Measurements from ENCODE around the gene CNTNAP1. TPM values are rescaled to one million over a fixed set of nuclear protein-coding genes. Genes with fewer than 3 reads are reported as not detected.

The CNTNAP1 gene
- total and polyA plus RNA-seq, 9 of the 15 experiments (the other 6 are each of a cell fraction or from before 2014, with no cell fraction given): 0.10 to 1.8 (median 0.62) TPM

DNA sequence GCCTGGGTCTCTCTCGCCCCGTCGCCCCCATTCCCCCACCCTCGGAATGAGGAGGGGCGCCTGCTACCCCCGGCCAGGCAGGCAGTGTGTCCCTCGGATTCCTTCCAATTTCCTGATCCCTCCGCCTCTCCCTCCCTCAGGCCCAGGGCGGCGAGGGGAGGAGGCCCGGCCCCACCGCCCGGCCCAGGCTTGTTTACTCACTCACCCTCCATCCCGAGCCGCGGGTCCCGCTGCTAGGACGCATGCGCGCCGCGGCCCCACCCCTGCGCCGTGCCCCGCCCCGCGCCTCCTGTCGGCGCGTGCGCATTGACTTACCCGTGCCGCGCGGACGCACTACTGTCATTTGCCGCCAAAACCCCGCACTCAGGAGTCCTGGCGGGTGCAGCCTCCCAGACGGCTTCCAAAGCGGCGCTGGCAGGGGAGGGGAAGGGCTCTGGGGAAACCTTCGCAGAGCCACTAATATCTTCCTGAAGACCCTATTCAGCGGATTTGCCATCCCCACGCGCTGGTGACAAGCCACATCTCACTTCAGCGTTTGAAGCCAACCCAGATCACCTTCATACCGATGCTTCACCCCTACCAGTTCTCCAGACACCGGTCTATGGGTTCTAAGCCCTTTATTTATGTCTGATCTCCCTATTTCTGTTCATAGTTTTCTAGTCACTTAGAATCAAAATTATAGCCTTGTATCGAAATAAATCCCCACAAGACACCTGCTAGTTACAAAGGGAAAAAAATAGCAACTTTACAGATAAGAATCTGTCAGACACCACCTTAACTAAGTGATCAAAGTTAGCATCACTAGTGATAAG lies 62.7 kb downstream of the CNTNAP1 start, which contains the start of gene EZH1:
Gene EZH1 (minus strand): TSS at position 235 of the 812 bp plus-strand sequence. CDS start 16,099 bp downstream, outside the sequence.
- DNase-seq (ENCODE audit: extremely low read depth in 1 of 4, low spot score in 3 of 4) (peak; percentile 96 to 100 (median 100)), ATAC-seq (peak; percentile 93), FAIRE-seq (peak; percentile 37)
- ChIA-PET CTCF (ENCODE audit: low intra/inter-chr PET ratio) (interaction anchor here (0.7 to 1.8 kb wide), 3 partner anchors 14 to 150 kb away, joined by 4 read pairs; no protein-coding TSS in a partner anchor), POLR2A (no interaction called here)
- Histone ChIP-seq H3K27me3 (ENCODE audit: control insufficient read depth in 2 of 2, insufficient read depth in 2 of 2, low read length in 2 of 2) (no peaks in the 10 kb centered on the region), H3K9ac (ENCODE audit: insufficient read depth in 1 of 2, low read depth in 2 of 2, low read length in 2 of 2) (peak within 1 kb of the TSS; percentile 73 to 95), H3K9me1 (ENCODE audit: control insufficient read depth, insufficient read depth, low read length) (no peaks in the 10 kb centered on the region), H3K36me3 (ENCODE audit: control insufficient read depth, insufficient read depth, low read length) (0 out of 3 replicates have a peak, but pooled peaks cover 2% of the 10 kb centered on the region), H3K4me1 (replicated peaks in 1 of 2; ENCODE audit: control insufficient read depth in 2 of 2, insufficient read depth in 2 of 2, low read length in 2 of 2) (peaks cover 15 to 27% of the 10 kb centered on the region in 2 experiments; a peak in 4 of 5 replicates), H2AFZ (ENCODE audit: low read depth, low read length) (peak within 1 kb of the TSS; percentile 97), H3K9me3 (replicated peaks; ENCODE audit: control insufficient read depth, insufficient read depth, low read depth, low read length) (no peaks in the 10 kb centered on the region), H3K4me3 (peak within 1 kb of the TSS; percentile 65), H3K4me2 (ENCODE audit: insufficient read depth, low read length) (peak within 1 kb of the TSS; percentile 77), H3K79me2 (ENCODE audit: control insufficient read depth, insufficient read depth, low read length) (peaks cover 35% of the 10 kb centered on the region; the same call in 2 of the 3 replicates), H3K27ac (ENCODE audit: extremely low read depth, low read depth, low read length) (peak within 1 kb of the TSS; percentile 81), H4K20me1 (replicated peaks; ENCODE audit: control insufficient read depth, insufficient read depth, low read length) (no peaks in the 10 kb centered on the region)
- 6% methylated on average over 43 of the region's 50 CpGs for WGBS (ENCODE audit: insufficient coverage, low coverage, missing lambda C conversion rate)
- in situ Hi-C loops (cut with MboI) (no loop called here), intact Hi-C loops (cut with micrococcal nuclease) (no loop called here)
- BruUV-seq (replicated peaks): no TSS peak
- TF ChIP-seq CBX3 (IDR thresholded peaks at IDR 0.05; ENCODE audit: borderline replicate concordance in 1 of 2, low read length in 2 of 2) (peak in 1 of 2 experiments; percentile 86; a peak in 1 of 3 replicates), ZNF780A (CRISPR knock-in tag; IDR thresholded peaks at IDR 0.05) (no peak), EWSR1 (IDR thresholded peaks at IDR 0.05; ENCODE audit: borderline replicate concordance, low read depth, partially characterized antibody) (no peak), TGIF2 (CRISPR knock-in tag; IDR thresholded peaks at IDR 0.05) (no peak), FOSL1 (tag; conservative IDR thresholded peaks at IDR 0.05) (no peak)
- TF ChIP-seq, protein P1, sequence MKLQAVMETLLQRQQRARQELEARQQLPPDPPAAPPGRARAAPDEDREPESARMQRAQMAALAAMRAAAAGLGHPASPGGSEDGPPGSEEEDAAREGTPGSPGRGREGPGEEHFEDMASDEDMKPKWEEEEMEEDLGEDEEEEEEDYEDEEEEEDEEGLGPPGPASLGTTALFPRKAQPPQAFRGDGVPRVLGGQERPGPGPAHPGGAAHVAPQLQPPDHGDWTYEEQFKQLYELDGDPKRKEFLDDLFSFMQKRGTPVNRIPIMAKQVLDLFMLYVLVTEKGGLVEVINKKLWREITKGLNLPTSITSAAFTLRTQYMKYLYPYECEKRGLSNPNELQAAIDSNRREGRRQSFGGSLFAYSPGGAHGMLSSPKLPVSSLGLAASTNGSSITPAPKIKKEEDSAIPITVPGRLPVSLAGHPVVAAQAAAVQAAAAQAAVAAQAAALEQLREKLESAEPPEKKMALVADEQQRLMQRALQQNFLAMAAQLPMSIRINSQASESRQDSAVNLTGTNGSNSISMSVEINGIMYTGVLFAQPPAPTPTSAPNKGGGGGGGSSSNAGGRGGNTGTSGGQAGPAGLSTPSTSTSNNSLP (IDR thresholded peaks at IDR 0.05; ENCODE audit: borderline replicate concordance, low read depth, low read length): no peak
- TF ChIP-seq, protein P2, sequence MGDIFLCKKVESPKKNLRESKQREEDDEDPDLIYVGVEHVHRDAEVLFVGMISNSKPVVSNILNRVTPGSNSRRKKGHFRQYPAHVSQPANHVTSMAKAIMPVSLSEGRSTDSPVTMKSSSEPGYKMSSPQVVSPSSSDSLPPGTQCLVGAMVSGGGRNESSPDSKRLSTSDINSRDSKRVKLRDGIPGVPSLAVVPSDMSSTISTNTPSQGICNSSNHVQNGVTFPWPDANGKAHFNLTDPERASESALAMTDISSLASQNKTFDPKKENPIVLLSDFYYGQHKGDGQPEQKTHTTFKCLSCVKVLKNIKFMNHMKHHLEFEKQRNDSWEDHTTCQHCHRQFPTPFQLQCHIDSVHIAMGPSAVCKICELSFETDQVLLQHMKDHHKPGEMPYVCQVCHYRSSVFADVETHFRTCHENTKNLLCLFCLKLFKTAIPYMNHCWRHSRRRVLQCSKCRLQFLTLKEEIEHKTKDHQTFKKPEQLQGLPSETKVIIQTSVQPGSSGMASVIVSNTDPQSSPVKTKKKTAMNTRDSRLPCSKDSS (IDR thresholded peaks at IDR 0.05; ENCODE audit: low read depth, partially characterized antibody): no peak
- TF ChIP-seq, protein P3, sequence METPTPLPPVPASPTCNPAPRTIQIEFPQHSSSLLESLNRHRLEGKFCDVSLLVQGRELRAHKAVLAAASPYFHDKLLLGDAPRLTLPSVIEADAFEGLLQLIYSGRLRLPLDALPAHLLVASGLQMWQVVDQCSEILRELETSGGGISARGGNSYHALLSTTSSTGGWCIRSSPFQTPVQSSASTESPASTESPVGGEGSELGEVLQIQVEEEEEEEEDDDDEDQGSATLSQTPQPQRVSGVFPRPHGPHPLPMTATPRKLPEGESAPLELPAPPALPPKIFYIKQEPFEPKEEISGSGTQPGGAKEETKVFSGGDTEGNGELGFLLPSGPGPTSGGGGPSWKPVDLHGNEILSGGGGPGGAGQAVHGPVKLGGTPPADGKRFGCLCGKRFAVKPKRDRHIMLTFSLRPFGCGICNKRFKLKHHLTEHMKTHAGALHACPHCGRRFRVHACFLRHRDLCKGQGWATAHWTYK (CRISPR knock-in tag; IDR thresholded peaks at IDR 0.05): no peak
- TF ChIP-seq, protein P4, sequence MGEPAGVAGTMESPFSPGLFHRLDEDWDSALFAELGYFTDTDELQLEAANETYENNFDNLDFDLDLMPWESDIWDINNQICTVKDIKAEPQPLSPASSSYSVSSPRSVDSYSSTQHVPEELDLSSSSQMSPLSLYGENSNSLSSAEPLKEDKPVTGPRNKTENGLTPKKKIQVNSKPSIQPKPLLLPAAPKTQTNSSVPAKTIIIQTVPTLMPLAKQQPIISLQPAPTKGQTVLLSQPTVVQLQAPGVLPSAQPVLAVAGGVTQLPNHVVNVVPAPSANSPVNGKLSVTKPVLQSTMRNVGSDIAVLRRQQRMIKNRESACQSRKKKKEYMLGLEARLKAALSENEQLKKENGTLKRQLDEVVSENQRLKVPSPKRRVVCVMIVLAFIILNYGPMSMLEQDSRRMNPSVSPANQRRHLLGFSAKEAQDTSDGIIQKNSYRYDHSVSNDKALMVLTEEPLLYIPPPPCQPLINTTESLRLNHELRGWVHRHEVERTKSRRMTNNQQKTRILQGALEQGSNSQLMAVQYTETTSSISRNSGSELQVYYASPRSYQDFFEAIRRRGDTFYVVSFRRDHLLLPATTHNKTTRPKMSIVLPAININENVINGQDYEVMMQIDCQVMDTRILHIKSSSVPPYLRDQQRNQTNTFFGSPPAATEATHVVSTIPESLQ (CRISPR knock-in tag; IDR thresholded peaks at IDR 0.05): no peak; the same call in 1 of the 2 replicates
- TF ChIP-seq, protein P5, sequence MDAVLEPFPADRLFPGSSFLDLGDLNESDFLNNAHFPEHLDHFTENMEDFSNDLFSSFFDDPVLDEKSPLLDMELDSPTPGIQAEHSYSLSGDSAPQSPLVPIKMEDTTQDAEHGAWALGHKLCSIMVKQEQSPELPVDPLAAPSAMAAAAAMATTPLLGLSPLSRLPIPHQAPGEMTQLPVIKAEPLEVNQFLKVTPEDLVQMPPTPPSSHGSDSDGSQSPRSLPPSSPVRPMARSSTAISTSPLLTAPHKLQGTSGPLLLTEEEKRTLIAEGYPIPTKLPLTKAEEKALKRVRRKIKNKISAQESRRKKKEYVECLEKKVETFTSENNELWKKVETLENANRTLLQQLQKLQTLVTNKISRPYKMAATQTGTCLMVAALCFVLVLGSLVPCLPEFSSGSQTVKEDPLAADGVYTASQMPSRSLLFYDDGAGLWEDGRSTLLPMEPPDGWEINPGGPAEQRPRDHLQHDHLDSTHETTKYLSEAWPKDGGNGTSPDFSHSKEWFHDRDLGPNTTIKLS (IDR thresholded peaks at IDR 0.05; ENCODE audit: borderline replicate concordance, low read depth): peak; percentile 80; the same call in 1 of the 2 replicates

Measured in K562 (cell line).